NT2/D1 (cell line): Measurements from ENCODE around the gene SDK1.

ENCODE experiments used
- SUZ12 ChIP-seq: IDR thresholded peaks from 2 replicates; pipeline ENCODE4 v1.6.1; 2011; ENCODE audit not compliant: insufficient read length, insufficient read depth; ENCODE audit errors: extremely low read depth
- YY1 ChIP-seq: IDR thresholded peaks from 2 replicates; pipeline ENCODE4 v1.6.1; 2011; ENCODE audit not compliant: insufficient read length, insufficient read depth
- ZNF274 ChIP-seq: IDR thresholded peaks from 2 replicates; pipeline ENCODE4 v1.6.1; 2011; ENCODE audit warnings: mild to moderate bottlenecking, low read depth, low read length

- no peak for TF ChIP-seq YY1
- no peak for TF ChIP-seq SUZ12
- no peak for TF ChIP-seq ZNF274
Measured at GRCh38 chr7:4014346-4015050, 713.4 kb downstream of the SDK1 start.
